ENCODE measurements around the gene GPR153. TPM values are rescaled to one million over a fixed set of nuclear protein-coding genes. Genes with fewer than 3 reads are reported as not detected.

The GPR153 gene
- total and polyA plus RNA-seq, 2 of the 8 experiments (the other 6 are each of a cell fraction or from before 2014, with no cell fraction given) = 5.7 to 8.1 TPM

- H3K4ac ChIP-seq (replicated peaks; ENCODE audit: insufficient read length, low read depth, low read length) = no peak overlapping the region
- H3K18ac ChIP-seq (ENCODE audit: extremely low read depth, low read length) = no peak overlapping the region
- POLR2A ChIA-PET (ENCODE audit: partially characterized antibody) = no interaction called here
- no peak overlapping the region for H3K56ac ChIP-seq (replicated peaks; ENCODE audit: insufficient read length, low read depth, low read length)
- peaks cover 0 to 13% (median 6%) of the 10 kb centered on the region in 4 experiments; a peak in 2 of 8 replicates for H3K36me3 ChIP-seq (ENCODE audit: control insufficient read depth in 2 of 4, insufficient read depth in 4 of 4, low read length in 3 of 4)
- H2BK120ac ChIP-seq (replicated peaks; ENCODE audit: low read depth, low read length) = no peak overlapping the region
- H2BK12ac ChIP-seq (ENCODE audit: low read depth, low read length) = no peak overlapping the region
- peaks cover 6 to 18% of the 10 kb centered on the region in 2 experiments; a peak in 3 of 4 replicates for H3K9me3 ChIP-seq (ENCODE audit: insufficient read depth in 2 of 2, low read depth in 1 of 2, low read length in 1 of 2)
- no peaks in the 10 kb centered on the region for H3K27me3 ChIP-seq (replicated peaks in 1 of 4; ENCODE audit: control insufficient read depth in 3 of 4, extremely low read depth in 1 of 4, insufficient read depth in 3 of 4, low read length in 3 of 4)
- no peak overlapping the region for H3K27ac ChIP-seq (ENCODE audit: low read depth, low read length)
- no peak overlapping the region for H3K14ac ChIP-seq (ENCODE audit: insufficient read length)
- no peaks in the 10 kb centered on the region for H3K23me2 ChIP-seq (ENCODE audit: low read depth, low read length)
- no peak overlapping the region for H3K23ac ChIP-seq (ENCODE audit: insufficient read length)
- FAIRE-seq = no peak
- H4K8ac ChIP-seq (ENCODE audit: extremely low read depth, insufficient read depth, low read length) = no peak overlapping the region
- no peak overlapping the region for H3K4me2 ChIP-seq (ENCODE audit: insufficient read depth in 1 of 2, low read depth in 2 of 2, low read length in 2 of 2)
- no peak overlapping the region for H2AK5ac ChIP-seq (ENCODE audit: low read depth, low read length)
- H3K9ac ChIP-seq (replicated peaks in 1 of 4; ENCODE audit: extremely low read depth in 1 of 4, low read depth in 3 of 4, low read length in 3 of 4) = no peak overlapping the region
- DNase-seq (ENCODE audit: low read depth in 1 of 2, low spot score in 2 of 2) = no peak
- CTCF ChIA-PET (ENCODE audit: partially characterized antibody) = interaction anchor here (1.0 kb wide), 1 partner anchor 39 kb away, joined by 3 read pairs; no protein-coding TSS in a partner anchor
- no peak overlapping the region for H2AFZ ChIP-seq (ENCODE audit: low read length)
- no peak overlapping the region for H2BK20ac ChIP-seq (ENCODE audit: low read length)
- H2BK5ac ChIP-seq (ENCODE audit: low read depth, low read length) = no peak overlapping the region
- H3K79me2 ChIP-seq (ENCODE audit: control insufficient read depth in 1 of 2, insufficient read depth in 2 of 2, low read length in 2 of 2) = no peaks in the 10 kb centered on the region; a peak in 1 of 4 replicates
- H4K20me1 ChIP-seq (replicated peaks in 1 of 2; ENCODE audit: control insufficient read depth in 1 of 2, insufficient read depth in 2 of 2, low read length in 2 of 2) = peaks cover 0 to 7% of the 10 kb centered on the region in 2 experiments
- H3K4me1 ChIP-seq (replicated peaks in 1 of 4; ENCODE audit: control insufficient read depth in 3 of 4, insufficient read depth in 4 of 4, low read length in 3 of 4) = no peaks in the 10 kb centered on the region
- WGBS, 2 experiments (ENCODE audit: extremely low coverage in 1 of 2, insufficient coverage in 1 of 2, insufficient read length in 1 of 2, insufficient replicate concordance in 2 of 2, low coverage in 1 of 2, low lambda C conversion rate in 2 of 2, missing lambda C conversion rate in 1 of 2) = 92% methylated on average over 15 of the region's 15 CpGs; no CpG with 5 or more reads in 1 of the 2 experiments
- no peak overlapping the region for H3K4me3 ChIP-seq (ENCODE audit: extremely low read depth in 1 of 4, insufficient read depth in 2 of 4, low read depth in 3 of 4, low read length in 4 of 4)
- no peak for TF ChIP-seq EP300 (IDR thresholded peaks at IDR 0.05; ENCODE audit: borderline replicate concordance in 1 of 2, low read depth in 2 of 2, low read length in 2 of 2)
- TF ChIP-seq POLR2A (IDR thresholded peaks at IDR 0.05; ENCODE audit: control extremely low read depth in 1 of 2, low read depth in 2 of 2, low read length in 2 of 2) = no peak
- TF ChIP-seq JUND (IDR thresholded peaks at IDR 0.05; ENCODE audit: low read length) = no peak
- TF ChIP-seq CBX5 (IDR thresholded peaks at IDR 0.05; ENCODE audit: low read depth, low read length) = no peak
- TF ChIP-seq SRF (IDR thresholded peaks at IDR 0.05; ENCODE audit: low read depth, low read length) = no peak
- TF ChIP-seq SIN3A (conservative IDR thresholded peaks at IDR 0.05 in 1 of 2, IDR thresholded peaks at IDR 0.05 in 1 of 2; ENCODE audit: low read depth in 1 of 2, low read length in 2 of 2) = no peak
- no peak for TF ChIP-seq TBP (IDR thresholded peaks at IDR 0.05; ENCODE audit: low read depth, low read length)
- TF ChIP-seq, protein P1, sequence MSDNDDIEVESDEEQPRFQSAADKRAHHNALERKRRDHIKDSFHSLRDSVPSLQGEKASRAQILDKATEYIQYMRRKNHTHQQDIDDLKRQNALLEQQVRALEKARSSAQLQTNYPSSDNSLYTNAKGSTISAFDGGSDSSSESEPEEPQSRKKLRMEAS (IDR thresholded peaks at IDR 0.05) = no peak
- no peak for TF ChIP-seq ZNF274 (IDR thresholded peaks at IDR 0.05; ENCODE audit: borderline replicate concordance, extremely low read depth, low read length)
- no peak for TF ChIP-seq RFX5 (IDR thresholded peaks at IDR 0.05; ENCODE audit: borderline replicate concordance, low read depth, low read length)
- no peak for TF ChIP-seq PHF8 (conservative IDR thresholded peaks at IDR 0.05; ENCODE audit: low read depth, low read length)
- no peak for TF ChIP-seq HDAC6 (IDR thresholded peaks at IDR 0.05; ENCODE audit: low read depth, low read length)
- TF ChIP-seq BRCA1 (IDR thresholded peaks at IDR 0.05; ENCODE audit: low read depth, low read length) = no peak
- no peak for TF ChIP-seq TEAD4 (IDR thresholded peaks at IDR 0.05; ENCODE audit: low read depth, low read length)
- H4K91ac ChIP-seq (replicated peaks; ENCODE audit: insufficient read length, low read length) = no peak overlapping the region
- peaks cover 6% of the 10 kb centered on the region for H3K79me1 ChIP-seq (ENCODE audit: low read depth, low read length)
- H4K5ac ChIP-seq (ENCODE audit: insufficient read length, low read depth, low read length) = no peak overlapping the region
- no peak overlapping the region for H2BK15ac ChIP-seq (ENCODE audit: low read length)
Measured at GRCh38 chr1:6303397-6304012, 42.6 kb upstream of the GPR153 start.

Data from H1 (cell line).